Hematopoietic multipotent progenitor cell treated with erythropoietin and hydrocortisone succinate and interleukin-3 and kit ligand, for 8 days (in vitro differentiated cells): ENCODE data around the gene POM121.
"Not testable (repeated sequence)": the region's sequence is repeated elsewhere in the genome, so short reads cannot be mapped to it uniquely, and the experiment has no call there.

Experiments
- DNase-seq: peaks from one replicate; pipeline ENCODE4 v3.0.0-alpha.2; 2015

POM121 gene

DNA sequence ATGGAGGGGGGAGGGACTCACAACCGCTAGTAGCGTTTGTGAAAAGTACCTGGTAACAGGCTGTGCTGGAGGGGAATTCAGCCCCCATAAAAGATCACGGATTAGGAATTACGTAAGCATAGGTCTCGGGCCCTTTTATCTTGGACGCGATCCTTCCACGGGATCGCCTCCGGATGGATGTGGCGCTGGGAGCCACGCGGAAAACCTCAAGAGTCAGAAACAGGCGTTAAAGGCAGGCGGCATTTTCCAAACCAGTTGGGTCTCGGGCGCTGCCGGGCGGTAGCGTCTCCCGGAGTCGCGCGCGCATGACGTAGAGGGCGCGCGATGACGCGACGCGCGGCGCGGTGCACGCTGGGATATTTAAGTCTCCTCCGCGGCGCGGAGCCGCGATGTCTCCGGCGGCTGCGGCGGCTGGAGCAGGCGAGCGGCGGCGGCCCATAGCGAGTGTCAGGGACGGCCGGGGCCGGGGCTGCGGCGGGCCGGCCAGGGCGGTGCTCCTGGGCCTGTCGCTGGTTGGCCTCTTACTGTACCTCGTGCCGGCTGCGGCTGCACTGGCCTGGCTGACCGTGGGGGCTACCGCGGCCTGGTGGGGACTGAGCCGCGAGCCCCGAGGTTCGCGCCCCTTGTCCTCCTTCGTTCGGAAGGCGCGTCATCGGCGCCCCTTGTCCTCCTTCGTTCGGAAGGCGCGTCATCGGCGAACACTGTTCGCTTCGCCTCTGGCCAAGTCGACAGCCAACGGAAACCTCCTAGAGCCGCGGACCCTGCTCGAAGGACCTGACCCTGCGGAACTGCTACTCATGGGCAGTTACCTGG is at the start of gene POM121:
POM121 (plus strand) TSS at position 363 of the 813 bp plus-strand sequence; CDS start at position 390, 27 bp downstream.
- DNase-seq, result peak; percentile 84

GRCh38 chr7:72879079-72879736 is 45.7 kb upstream of the POM121 start:
- peak; percentile 97 for DNase-seq

DNA sequence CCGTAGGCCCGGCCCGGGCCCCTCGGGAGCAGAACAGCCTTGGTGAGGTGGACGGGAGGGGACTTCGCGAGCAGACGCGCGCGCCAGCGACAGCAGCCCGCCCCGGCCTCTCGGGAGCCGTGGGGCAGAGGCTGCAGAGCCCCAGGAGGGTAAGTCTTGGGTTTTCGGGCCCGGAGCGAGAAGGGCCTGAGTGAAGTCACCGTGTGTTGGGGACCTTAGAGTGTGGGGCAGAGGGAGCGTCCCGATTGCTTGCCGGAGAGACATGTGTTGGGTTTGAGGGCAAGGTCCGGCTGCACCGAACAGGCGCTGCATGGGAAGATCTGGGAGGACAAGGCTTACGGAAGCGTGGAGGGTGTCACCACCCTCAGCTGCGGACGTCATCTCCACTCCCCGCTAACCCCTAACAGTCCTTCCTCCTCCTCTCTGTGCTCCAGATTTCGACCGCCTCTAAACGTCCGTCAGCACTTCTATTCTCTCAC is 45.1 kb upstream of the POM121 start:
- DNase-seq, result peak; percentile 80

DNA sequence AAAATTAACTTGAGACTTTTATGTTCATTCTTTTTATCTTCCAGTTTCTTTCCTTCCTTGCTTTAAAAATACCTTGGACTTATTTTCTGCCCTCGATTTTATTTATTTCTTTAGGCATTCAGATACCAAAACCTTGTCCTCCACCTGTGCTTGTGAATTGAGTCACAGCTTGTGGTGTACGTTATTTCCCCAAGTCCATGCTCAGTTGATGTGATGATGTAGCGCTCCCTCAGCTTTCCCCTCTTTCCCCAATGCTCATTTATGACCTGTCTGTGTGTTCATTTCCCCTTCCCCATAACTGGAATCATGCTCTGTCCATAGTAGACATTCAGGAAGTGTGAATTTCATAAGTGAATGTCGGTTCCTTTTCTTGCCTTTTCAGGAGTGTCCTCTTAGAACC is 33.1 kb upstream of the POM121 start:
- DNase-seq, result not testable (repeated sequence)

DNA sequence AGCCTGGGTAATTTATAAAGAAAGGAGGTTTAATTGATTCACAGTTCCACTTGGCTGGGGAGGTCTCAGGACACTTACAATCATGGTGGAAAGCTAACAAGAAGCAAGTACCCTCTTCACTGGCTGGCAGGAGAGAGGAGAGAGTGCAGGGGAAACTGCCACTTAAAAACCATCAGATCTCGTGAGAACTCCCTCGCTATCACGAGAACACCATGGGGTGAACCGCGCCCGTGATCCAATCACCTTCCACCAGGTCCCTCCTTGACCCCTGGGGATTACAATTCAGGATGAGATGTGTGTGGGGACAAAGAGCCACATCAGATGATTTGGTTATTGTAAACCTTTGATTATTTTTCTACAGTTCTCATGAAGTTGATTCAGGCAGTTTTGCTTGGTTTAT is 20.2 kb upstream of the POM121 start:
- peak; percentile 61 for DNase-seq

GRCh38 chr7:72908422-72908821 is 16.5 kb upstream of the POM121 start:
- not testable (repeated sequence) for DNase-seq

DNA sequence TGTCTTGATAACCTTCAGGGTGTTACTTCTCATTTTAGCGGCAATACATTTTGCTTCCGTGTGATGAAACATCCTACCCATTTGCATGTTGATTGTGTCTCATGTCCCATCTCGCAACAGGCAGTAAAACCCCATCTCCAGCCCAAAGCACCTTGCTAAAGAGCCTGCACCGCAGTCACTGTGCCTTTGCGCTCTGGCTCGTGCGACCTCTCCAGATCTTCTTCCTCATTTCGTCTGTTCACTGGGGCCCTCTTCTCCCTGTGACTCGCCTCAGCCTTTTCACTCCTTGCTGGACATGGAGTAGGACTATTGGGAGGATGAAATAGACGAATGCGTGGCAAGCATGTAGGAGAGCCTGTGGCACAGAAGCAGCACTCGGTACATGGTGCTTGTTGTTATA is 13.5 kb upstream of the POM121 start:
- not testable (repeated sequence) for DNase-seq

- not testable (repeated sequence) for DNase-seq
These were observed 11.1 kb upstream of the POM121 start for GRCh38 chr7:72913750-72914149.

- peak; percentile 69 for DNase-seq
These were observed 10.0 kb upstream of the POM121 start for GRCh38 chr7:72914756-72915525.

DNA sequence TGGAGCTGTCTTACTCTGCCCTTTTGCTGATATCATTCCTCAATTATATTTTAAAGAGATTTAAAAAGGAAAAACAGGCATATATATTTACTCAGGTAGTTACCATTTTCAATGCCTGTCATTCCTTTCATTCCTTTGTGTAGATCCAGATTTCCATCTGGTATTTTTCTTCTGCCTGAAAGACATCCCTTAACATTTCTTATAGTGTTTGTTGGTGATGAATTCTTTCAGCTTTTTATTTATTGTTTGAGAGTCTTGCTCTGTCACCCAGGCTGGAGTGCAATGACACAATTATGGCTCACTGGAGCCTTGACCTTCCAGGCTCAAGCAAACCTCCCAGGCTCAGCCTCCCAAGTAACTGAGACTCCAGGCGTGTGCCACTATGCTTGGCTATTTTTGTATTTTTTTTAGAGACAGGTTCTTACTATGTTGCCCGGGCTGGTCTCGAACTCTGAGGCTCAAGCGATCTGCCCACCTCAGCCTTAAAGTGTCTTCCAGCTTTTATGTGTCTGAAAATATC is 5.6 kb upstream of the POM121 start:
- no peak for DNase-seq

GRCh38 chr7:72924386-72924732 is 536 bp upstream of the POM121 start:
- no peak for DNase-seq

- DNase-seq, result no peak
These were observed 738 bp downstream of the POM121 start for GRCh38 chr7:72925546-72926120.

GRCh38 chr7:72927791-72928190 is 2.9 kb downstream of the POM121 start:
- DNase-seq, result not testable (repeated sequence)

GRCh38 chr7:72928216-72928615 is 3.3 kb downstream of the POM121 start:
- DNase-seq, result not testable (repeated sequence)

- DNase-seq, result not testable (repeated sequence)
These were observed 17.3 kb downstream of the POM121 start for GRCh38 chr7:72942022-72942705.

DNA sequence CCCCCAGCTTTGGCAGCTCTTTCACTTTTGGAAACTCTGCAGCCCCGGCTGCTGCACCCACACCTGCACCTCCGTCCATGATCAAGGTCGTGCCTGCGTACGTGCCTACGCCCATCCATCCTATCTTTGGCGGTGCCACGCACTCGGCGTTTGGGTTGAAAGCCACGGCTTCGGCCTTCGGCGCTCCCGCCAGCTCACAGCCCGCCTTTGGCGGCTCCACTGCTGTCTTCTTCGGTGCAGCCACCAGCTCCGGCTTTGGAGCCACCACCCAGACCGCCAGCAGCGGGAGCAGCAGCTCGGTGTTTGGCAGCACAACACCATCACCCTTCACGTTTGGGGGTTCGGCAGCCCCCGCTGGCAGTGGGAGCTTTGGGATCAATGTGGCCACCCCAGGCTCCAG is 18.1 kb downstream of the POM121 start:
- DNase-seq, result not testable (repeated sequence)

- not testable (repeated sequence) for DNase-seq
These were observed 20.0 kb downstream of the POM121 start for GRCh38 chr7:72944937-72945336.

DNA sequence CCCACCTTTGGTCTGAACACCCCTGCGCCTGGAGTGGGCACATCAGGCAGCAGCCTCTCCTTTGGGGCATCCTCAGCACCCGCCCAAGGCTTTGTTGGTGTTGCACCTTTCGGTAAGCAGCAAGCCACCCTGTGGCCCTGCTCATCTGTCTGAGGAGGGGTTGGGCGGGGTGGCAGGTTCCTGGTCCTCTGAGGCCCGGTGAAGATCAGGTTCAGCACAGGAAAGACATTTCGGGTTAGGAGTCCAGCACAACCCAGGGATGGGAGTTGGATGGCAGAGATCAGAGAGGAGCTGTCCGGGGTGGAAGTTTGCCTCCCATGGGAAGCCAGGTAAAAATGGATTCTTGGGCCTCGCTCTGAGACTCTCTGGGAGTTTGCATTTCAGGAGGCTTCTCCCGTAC is 20.7 kb downstream of the POM121 start:
- DNase-seq, result not testable (repeated sequence)

DNA sequence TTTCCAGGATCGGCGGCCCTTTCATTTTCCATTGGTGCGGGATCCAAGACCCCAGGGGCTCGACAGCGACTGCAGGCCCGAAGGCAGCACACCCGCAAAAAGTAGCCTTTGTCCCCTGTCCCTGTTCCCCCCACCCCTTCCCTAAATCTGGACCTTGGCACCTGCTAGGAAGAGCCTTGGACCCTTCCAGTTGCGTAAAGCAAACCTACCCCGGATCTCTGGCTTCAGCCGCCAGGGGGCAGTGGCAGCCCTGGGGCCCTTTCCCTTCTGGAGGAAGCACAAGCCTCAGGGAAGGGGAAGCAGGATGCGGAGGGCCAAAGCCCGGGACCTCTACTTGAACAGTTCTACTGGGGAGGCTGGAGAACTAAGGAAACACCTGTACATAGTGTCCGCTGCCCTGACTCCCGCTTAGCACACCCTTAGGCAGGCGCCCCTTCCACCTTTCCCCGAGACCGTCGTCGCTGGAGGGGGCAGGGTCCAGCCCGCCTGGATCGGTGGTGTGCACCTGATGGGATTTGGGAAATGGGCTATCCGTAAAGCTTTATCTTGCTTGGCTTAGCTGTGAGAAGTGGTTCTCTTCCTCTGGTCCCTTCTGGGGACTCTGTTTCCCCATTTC is 21.3 kb downstream of the POM121 start:
- not testable (repeated sequence) for DNase-seq

- DNase-seq, result not testable (repeated sequence)
These were observed 23.8 kb downstream of the POM121 start for GRCh38 chr7:72948714-72949113.

DNA sequence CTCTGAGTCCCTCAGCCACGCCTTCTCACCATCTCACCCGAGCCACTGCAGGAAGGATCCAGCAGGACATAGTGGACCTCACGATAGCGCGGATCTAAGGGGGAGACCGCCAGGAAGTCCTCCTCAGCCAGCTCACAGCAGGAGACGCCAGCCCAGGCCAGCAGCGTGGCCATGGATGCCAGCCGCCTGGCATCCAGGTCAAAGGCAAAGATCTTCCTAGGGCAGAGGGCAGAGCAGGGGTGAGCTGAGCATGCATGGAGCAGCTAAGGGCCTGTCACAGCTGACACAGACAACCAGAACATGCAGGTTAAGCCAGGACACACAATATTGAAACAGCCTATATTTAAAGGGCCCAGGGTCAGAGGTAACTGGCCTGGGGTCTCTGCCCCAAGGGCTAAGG is 24.4 kb downstream of the POM121 start:
- DNase-seq, result not testable (repeated sequence)

DNA sequence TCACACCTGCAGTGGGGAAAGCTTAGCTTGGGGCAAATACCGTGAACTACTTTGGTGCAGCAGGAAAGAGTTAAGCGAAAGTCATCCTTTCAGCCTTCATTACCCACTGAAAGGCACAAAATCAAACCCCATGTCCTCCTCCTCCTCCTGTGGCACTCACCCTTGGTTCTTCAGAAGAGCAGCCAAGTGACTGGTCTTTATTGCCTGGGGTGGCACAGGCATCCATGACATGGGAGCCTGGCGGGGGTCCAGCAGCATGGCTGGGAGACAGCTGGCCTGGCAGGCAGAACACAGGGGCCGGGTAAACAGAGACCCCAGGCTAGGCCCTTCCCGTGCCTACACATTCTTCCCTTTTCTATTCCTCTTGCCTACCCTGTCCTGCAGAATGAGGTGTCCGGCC is 24.8 kb downstream of the POM121 start:
- DNase-seq, result not testable (repeated sequence)
